Right cardiac atrium (tissue), 5 donors: ENCODE data around the gene OAT. TPM values are rescaled to one million over a fixed set of nuclear protein-coding genes. Genes with fewer than 3 reads are reported as not detected.
"Not testable (repeated sequence)": the region's sequence is repeated elsewhere in the genome, so short reads cannot be mapped to it uniquely, and the experiment has no call there.

Experiments
- ATAC-seq, 2 donors: fragments of 200-7000 bp; cut with Tn5 transposase; one replicate each; pipeline versions ENCODE4 v1.8.0 to v1.9.1; 2020; ENCODE audit warnings: moderate library complexity in 2 of 2, mild to moderate bottlenecking in 1 of 2
- DNase-seq, 3 donors: peaks; one replicate each; pipeline ENCODE4 v3.0.0-alpha.2; 2020
- H3K27ac ChIP-seq: one replicate; pipeline ENCODE4 v1.5.1; 2013; ENCODE audit warnings: mild to moderate bottlenecking, low read length, control low read depth, moderate library complexity
- H3K27me3 ChIP-seq: one replicate; pipeline ENCODE4 v1.6.1; 2013; ENCODE audit not compliant: control insufficient read depth, insufficient read depth
- H3K4me1 ChIP-seq: one replicate; pipeline ENCODE4 v1.6.1; 2013; ENCODE audit warnings: low read length; ENCODE audit not compliant: control insufficient read depth, insufficient read depth
- H3K4me3 ChIP-seq: one replicate; pipeline ENCODE4 v1.5.1; 2013; ENCODE audit warnings: low read length, control low read depth
- H3K9me3 ChIP-seq: one replicate; pipeline ENCODE4 v1.6.1; 2013; ENCODE audit warnings: low read length; ENCODE audit not compliant: control insufficient read depth
- WGBS: extraction: QIAGEN DNeasy Blood & Tissue Kit; methylation state at CpG from one replicate; pipeline ENCODE4 v1.1.7; 2013; 5-methylcytosine and 5-hydroxymethylcytosine counted together
- intact Hi-C, 4 donors: fragments of 100-400 bp; cut with DNase I; formaldehyde crosslinking; loops; one replicate each; pipeline versions ENCODE4 v1.11.0 to v1.14.0; 2022 to 2023
- polyA plus RNA-seq: library from polyadenylated mRNA; stranded (reverse); fragments of 200-250 nt; gene quantifications from one replicate; pipeline ENCODE4 v1.2.3, GENCODE V29; 2013
- total RNA-seq, 4 donors: library from RNA; stranded (reverse); fragmentation: NEBNext Ultra II Directional; extraction: Animal tissue kit (Norgen Biotek cat#: 25700); gene quantifications; one replicate each; pipeline ENCODE4 v1.2.1, GENCODE V29; 2021
- donor health status: healthy with polysubstance abuse.
- donor health status: DM: no; HTN: yes; CAD: no.
- donor health status: DM: no; HTN: no; CAD: no.
- donor health status: DM: no; HTN: yes; CAD: no; lungs with severe emphysema.
- donor health status: DM: yes; HTN: yes; CAD: no.

The OAT gene
- total and polyA plus RNA-seq, 5 donors: 34.7 to 47.8 (median 42.2) TPM

DNA sequence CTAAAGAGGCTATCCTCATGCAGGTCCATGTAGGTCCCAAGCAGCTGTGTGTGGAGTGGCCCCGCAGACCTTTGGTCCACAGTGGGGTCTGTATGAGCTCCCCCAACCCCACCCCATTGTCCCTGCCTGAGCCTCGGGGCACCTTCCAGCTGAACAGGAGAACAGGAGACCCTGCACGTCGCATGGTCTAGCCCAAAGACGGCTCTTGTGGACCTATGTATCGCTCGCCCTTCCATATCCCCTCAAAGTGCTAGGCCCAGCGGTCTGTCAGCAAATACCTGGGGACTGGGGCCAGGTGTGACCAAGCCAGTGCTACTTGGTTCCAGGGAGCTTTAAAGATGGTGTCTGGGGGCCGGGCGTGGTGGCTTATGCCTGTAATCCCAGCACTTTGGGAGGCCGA is 43.0 kb downstream of the OAT start:
- no peak for ATAC-seq
- no peak overlapping the region for H3K27ac ChIP-seq
- intact Hi-C loops: no loop called here

GRCh38 chr10:124375353-124375614 is 43.4 kb downstream of the OAT start:
- Histone ChIP-seq H3K9me3 (no peaks in the 10 kb centered on the region), H3K4me1 (no peaks in the 10 kb centered on the region), H3K27ac (no peak overlapping the region), H3K4me3 (no peak overlapping the region), H3K27me3 (no peaks in the 10 kb centered on the region)
- WGBS: 94% methylated on average over 5 of the region's 5 CpGs
- intact Hi-C loops: no loop called here
- no peak for DNase-seq
- no peak for ATAC-seq

More for the DNA sequence above, 43.0 kb downstream of the OAT start:
- 96% methylated on average over 11 of the region's 11 CpGs for WGBS
- no peaks in the 10 kb centered on the region for H3K4me1 ChIP-seq
- no peak overlapping the region for H3K4me3 ChIP-seq
- H3K9me3 ChIP-seq: no peaks in the 10 kb centered on the region
- H3K27me3 ChIP-seq: no peaks in the 10 kb centered on the region
- DNase-seq: no peak

DNA sequence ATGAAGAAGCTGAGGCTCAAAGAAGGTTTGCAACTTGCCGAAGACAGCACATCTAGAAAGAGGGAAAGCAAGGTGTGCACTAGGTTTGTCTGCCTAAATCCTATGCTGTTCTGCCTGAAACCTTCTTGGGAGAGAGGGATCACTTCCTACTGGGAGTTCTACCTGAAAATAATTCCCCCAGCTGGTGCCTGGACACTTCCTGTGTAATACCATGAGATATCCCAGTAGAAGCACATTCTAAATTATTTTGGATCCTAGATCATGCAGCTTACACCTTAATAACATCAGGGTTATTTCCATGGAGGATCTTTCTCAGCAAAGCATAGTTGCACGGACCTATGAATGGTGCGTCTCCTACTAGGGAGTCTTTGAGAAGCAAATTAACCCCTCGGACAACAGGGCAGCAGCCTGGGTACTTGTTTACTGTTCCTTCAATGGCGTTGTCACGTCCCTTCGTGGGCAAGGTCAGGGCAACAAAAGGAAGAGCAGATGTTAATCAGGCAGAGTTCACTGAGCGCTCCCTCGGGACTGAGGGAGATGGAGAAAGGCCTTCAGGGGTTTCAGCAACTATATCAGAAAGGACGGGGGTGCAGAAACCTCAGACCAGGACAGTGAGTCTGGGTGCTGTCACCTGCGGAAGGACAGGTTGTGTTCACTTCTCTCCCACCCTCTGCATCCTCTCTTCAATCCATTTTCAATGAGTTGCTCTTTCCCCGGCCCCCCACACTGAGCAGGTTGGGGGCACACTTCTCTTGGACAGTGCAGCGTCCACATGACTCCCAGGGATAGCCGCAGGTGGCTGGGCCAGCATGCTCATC is 44.0 kb downstream of the OAT start:
- no peak for DNase-seq
- H3K27me3 ChIP-seq: no peaks in the 10 kb centered on the region
- no peaks in the 10 kb centered on the region for H3K4me1 ChIP-seq
- H3K4me3 ChIP-seq: no peak overlapping the region
- intact Hi-C loops: no loop called here
- no peaks in the 10 kb centered on the region for H3K9me3 ChIP-seq
- 80% methylated on average over 14 of the region's 14 CpGs for WGBS
- ATAC-seq: no peak
- H3K27ac ChIP-seq: no peak overlapping the region

GRCh38 chr10:124372899-124373298 is 45.8 kb downstream of the OAT start:
- no peak for DNase-seq

DNA sequence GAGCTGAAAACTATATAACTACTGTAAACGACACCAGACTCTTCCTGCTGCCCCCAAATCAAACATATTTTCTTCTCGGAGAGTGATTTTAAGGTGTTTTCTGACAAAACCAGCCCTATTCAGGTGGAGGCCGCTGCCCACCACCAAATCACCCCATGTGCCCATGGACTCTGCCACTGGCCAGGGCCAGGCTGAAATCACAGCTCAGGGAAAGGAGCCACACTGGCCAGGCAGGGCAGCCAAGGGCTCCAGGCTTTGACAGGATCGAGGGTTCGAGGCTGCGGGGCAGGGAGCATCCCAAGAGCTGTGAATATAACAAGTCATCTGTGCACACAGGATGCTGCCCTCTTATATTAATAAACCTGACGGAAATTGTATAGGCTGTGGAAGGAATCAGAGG is 48.3 kb downstream of the OAT start:
- WGBS: 82% methylated on average over 7 of the region's 7 CpGs
- intact Hi-C loops: no loop called here
- Histone ChIP-seq H3K4me1 (no peaks in the 10 kb centered on the region), H3K27me3 (no peaks in the 10 kb centered on the region), H3K27ac (no peak overlapping the region), H3K4me3 (no peak overlapping the region), H3K9me3 (no peaks in the 10 kb centered on the region)
- no peak for DNase-seq
- no peak for ATAC-seq

More at GRCh38 chr10:124372899-124373298, 45.8 kb downstream of the OAT start:
- no peak overlapping the region for H3K4me3 ChIP-seq
- no peak for ATAC-seq
- H3K9me3 ChIP-seq: no peaks in the 10 kb centered on the region
- H3K27me3 ChIP-seq: no peaks in the 10 kb centered on the region
- intact Hi-C loops: no loop called here
- H3K4me1 ChIP-seq: no peaks in the 10 kb centered on the region
- no peak overlapping the region for H3K27ac ChIP-seq
- WGBS: 74% methylated on average over 4 of the region's 4 CpGs

- WGBS: 65% methylated on average over 4 of the region's 4 CpGs
- no peak for ATAC-seq
- intact Hi-C loops: no loop called here
Measured at GRCh38 chr10:124369986-124370385, 48.7 kb downstream of the OAT start.

DNA sequence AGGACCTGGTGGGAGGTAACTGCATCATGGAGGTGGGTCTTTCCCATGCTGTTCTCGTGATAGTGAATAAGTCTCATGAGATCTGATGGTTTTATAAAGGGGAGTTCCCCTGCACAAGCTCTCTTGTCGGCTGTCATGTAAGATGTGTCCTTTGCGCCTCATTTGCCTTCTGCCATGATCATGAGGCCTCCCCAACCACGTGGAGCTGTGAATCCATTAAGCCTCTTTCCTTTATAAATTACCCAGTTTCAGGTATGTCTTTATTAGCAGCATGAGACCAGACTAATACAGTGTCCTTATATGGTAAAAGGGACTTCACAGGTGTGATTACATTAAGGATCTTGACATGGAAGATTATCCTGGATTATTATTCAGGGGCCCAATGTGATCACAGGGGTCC is 49.2 kb downstream of the OAT start:
- DNase-seq, H3K9me3 ChIP-seq, H3K4me3 ChIP-seq, ATAC-seq, H3K4me1 ChIP-seq, intact Hi-C loops, H3K27me3 ChIP-seq, H3K27ac ChIP-seq: not testable (repeated sequence)
- 73% methylated on average over 4 of the region's 4 CpGs for WGBS

More at GRCh38 chr10:124369986-124370385, 48.7 kb downstream of the OAT start:
- Histone ChIP-seq H3K27ac (no peak overlapping the region), H3K9me3 (no peaks in the 10 kb centered on the region), H3K4me3 (no peak overlapping the region), H3K27me3 (no peaks in the 10 kb centered on the region), H3K4me1 (no peaks in the 10 kb centered on the region)
- DNase-seq: no peak

DNA sequence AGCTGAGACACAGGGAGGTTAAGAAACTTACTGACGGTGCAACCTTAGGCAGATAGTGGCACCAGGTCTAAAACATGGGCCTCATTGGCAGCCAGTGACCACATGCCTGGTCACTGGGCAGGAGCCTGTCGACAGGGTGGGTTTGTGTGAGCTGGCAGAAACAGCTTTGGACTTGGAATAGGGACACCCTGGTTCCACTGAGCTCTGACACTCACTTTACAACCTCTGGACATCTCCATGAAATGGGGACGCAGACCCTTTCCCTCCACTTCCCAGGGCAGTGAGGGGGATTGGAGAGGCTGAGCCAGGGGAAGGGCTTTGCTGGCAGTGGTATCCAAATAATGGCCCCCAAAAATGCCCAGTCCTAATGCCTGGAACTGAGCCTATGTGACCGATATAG is 49.7 kb downstream of the OAT start:
- ATAC-seq: no peak
- intact Hi-C loops: no loop called here
- no peak for DNase-seq
- Histone ChIP-seq H3K9me3 (no peaks in the 10 kb centered on the region), H3K4me1 (no peaks in the 10 kb centered on the region), H3K27ac (no peak overlapping the region), H3K4me3 (no peak overlapping the region), H3K27me3 (no peaks in the 10 kb centered on the region)
- WGBS: 90% methylated on average over 4 of the region's 4 CpGs

GRCh38 chr10:124367936-124368335 is 50.8 kb downstream of the OAT start:
- no peak overlapping the region for H3K4me3 ChIP-seq
- DNase-seq (no peak), ATAC-seq (no peak)
- no peaks in the 10 kb centered on the region for H3K9me3 ChIP-seq
- intact Hi-C loops: no loop called here
- no peak overlapping the region for H3K27ac ChIP-seq
- no peaks in the 10 kb centered on the region for H3K4me1 ChIP-seq
- no peaks in the 10 kb centered on the region for H3K27me3 ChIP-seq
- WGBS: 67% methylated on average over 18 of the region's 18 CpGs

GRCh38 chr10:124367414-124367813 is 51.3 kb downstream of the OAT start:
- no peaks in the 10 kb centered on the region for H3K4me1 ChIP-seq
- no peak for DNase-seq
- no peak overlapping the region for H3K4me3 ChIP-seq
- no peaks in the 10 kb centered on the region for H3K9me3 ChIP-seq
- WGBS: 94% methylated on average over 4 of the region's 4 CpGs
- intact Hi-C loops: no loop called here
- H3K27me3 ChIP-seq: no peaks in the 10 kb centered on the region
- peak in 1 of 2 donors; percentile 25 for ATAC-seq
- no peak overlapping the region for H3K27ac ChIP-seq

DNA sequence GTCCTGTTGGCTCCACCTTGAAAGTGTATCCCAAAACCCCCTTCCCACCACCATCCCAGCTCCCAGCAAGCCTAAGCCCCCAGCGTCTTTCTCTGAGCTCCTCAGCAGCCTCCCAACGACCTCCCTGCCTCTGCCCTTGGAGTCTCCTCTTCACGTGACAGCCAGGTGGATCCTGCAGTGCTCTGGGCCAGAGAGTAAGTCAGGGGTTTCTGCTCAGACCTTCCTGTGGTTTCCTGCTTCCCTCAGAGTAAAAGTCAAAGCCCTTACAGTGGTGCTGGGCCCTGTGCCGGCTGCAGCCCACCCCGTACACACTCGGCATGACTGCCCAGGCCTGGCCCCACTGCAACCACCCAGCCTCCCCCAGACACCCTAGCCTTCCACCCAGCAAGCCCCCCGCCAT is 51.9 kb downstream of the OAT start:
- Histone ChIP-seq H3K9me3 (no peaks in the 10 kb centered on the region), H3K4me1 (no peaks in the 10 kb centered on the region), H3K27me3 (no peaks in the 10 kb centered on the region), H3K4me3 (no peak overlapping the region), H3K27ac (no peak overlapping the region)
- DNase-seq: no peak
- no peak for ATAC-seq
- intact Hi-C loops: no loop called here
- 70% methylated on average over 7 of the region's 7 CpGs for WGBS

DNA sequence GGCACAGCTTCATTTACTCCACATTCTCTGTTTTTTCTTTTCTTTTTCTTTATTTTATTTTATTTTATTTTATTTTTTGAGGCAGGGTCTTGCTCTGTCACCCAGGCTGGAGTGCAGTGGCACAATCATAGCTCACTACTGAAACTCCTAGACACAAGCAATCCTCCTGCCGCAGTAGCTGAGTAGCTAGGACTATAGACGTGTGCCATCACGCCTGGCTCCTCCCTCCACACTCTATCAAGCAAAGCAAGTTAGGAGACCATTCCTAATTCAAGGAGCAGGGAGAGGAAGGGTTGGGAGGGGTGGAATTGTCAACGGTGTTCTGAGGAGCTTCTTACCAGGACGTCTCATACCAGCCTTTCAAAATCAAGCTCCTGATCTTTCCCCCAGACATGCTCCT is 52.4 kb downstream of the OAT start:
- 71% methylated on average over 5 of the region's 5 CpGs for WGBS
- Histone ChIP-seq H3K4me3 (no peak overlapping the region), H3K9me3 (no peaks in the 10 kb centered on the region), H3K27ac (no peak overlapping the region), H3K27me3 (no peaks in the 10 kb centered on the region), H3K4me1 (no peaks in the 10 kb centered on the region)
- DNase-seq: no peak
- intact Hi-C loops: no loop called here
- no peak for ATAC-seq
